HepG2 (cell line): ENCODE data around the gene HEY2. TPM values are rescaled to one million over a fixed set of nuclear protein-coding genes. Genes with fewer than 3 reads are reported as not detected.

Source experiments
- DR1 ChIP-seq: sonication (generic); formaldehyde crosslinking; IDR thresholded peaks from 2 replicates; pipeline ENCODE4 v1.8.0; 2021; ENCODE audit warnings: mild to moderate bottlenecking, missing genetic modification reagents, inconsistent platforms
- ETV5 ChIP-seq: IDR thresholded peaks from 2 replicates; pipeline ENCODE4 v1.6.1; 2018; ENCODE audit warnings: missing biosample characterization, missing genetic modification reagents, inconsistent platforms, borderline replicate concordance
- FOSL2 ChIP-seq: sonication (generic); formaldehyde crosslinking; IDR thresholded peaks from 2 replicates; pipeline ENCODE4 v1.4.0; 2020; ENCODE audit warnings: missing genetic modification reagents
- GTF2F1 ChIP-seq: fragments of 150-350 bp; IDR thresholded peaks from 2 replicates; pipeline ENCODE4 v1.6.1; 2014; ENCODE audit warnings: low read length
- NCOA5 ChIP-seq: sonication (generic); formaldehyde crosslinking; IDR thresholded peaks from 2 replicates; pipeline ENCODE4 v1.4.0; 2020; ENCODE audit warnings: missing genetic modification reagents
- PLRG1 ChIP-seq: fragments of 450-650 bp; conservative IDR thresholded peaks from 2 replicates; pipeline ENCODE4 v1.6.1; 2016
- RFX1 ChIP-seq: fragments of 450-650 bp; IDR thresholded peaks from 2 replicates; pipeline ENCODE4 v1.6.1; 2017
- TARDBP ChIP-seq: sonication (generic); formaldehyde crosslinking; IDR thresholded peaks from 2 replicates; pipeline ENCODE4 v1.8.0; 2022; ENCODE audit warnings: mild to moderate bottlenecking, missing genetic modification reagents
- TBX3 ChIP-seq: fragments of 450-650 bp; IDR thresholded peaks from 2 replicates; pipeline ENCODE4 v1.6.1; 2017; ENCODE audit warnings: antibody characterized with exemption, mild to moderate bottlenecking, inconsistent platforms, borderline replicate concordance
- TCF7L2 ChIP-seq: IDR thresholded peaks from 2 replicates; pipeline ENCODE4 v1.6.1; 2011; ENCODE audit warnings: mild to moderate bottlenecking, low read depth, low read length, moderate library complexity
- ZKSCAN5 ChIP-seq: sonication (generic); formaldehyde crosslinking; IDR thresholded peaks from 2 replicates; pipeline ENCODE4 v1.5.1; 2020; ENCODE audit warnings: mild to moderate bottlenecking, missing genetic modification reagents
- ZNF225 ChIP-seq: sonication (generic); formaldehyde crosslinking; IDR thresholded peaks from 2 replicates; pipeline ENCODE4 v1.4.0; 2020; ENCODE audit warnings: mild to moderate bottlenecking, missing genetic modification reagents
- ZNF75D ChIP-seq: sonication (generic); formaldehyde crosslinking; IDR thresholded peaks from 2 replicates; pipeline ENCODE4 v1.8.1; 2023; ENCODE audit warnings: missing genetic modification reagents, mild to moderate bottlenecking, borderline replicate concordance
- ZSCAN29 ChIP-seq: sonication (generic); formaldehyde crosslinking; conservative IDR thresholded peaks from 2 replicates; pipeline ENCODE4 v1.4.0; 2020; ENCODE audit warnings: mild to moderate bottlenecking, missing genetic modification reagents
- polyA plus RNA-seq, 8 experiments: library from polyadenylated mRNA; depleted of rRNA in 3 of 8; stranded (reverse) in 7 of 8; unstranded in 1 of 8; fragments of >200 nt; fragmentation: Illumina TruSeq in 4 of 8; extraction: Trizol in 4 of 8; gene quantifications; 2 replicates each; pipeline versions ENCODE4 v1.2.1 to v1.2.3, GENCODE V29; 2011 to 2016; ENCODE audit warnings: low read depth in 4 of 8, missing spikeins in 1 of 8, mixed read lengths in 1 of 8; ENCODE audit not compliant: insufficient read depth in 1 of 8
- total RNA-seq, 5 experiments: library from RNA; depleted of rRNA; stranded (reverse); fragments of >200 nt; fragmentation: Illumina TruSeq; extraction: Trizol; gene quantifications; 2 replicates each; pipeline ENCODE4 v1.2.3, GENCODE V29; 2016; ENCODE audit warnings: low read depth in 1 of 5
- TF ChIP-seq, protein P1 (sequence below): IDR thresholded peaks from 2 replicates; pipeline ENCODE4 v1.4.0; 2020; ENCODE audit warnings: mild to moderate bottlenecking, missing genetic modification reagents
- TF ChIP-seq, protein P2 (sequence below): IDR thresholded peaks from 2 replicates; pipeline ENCODE4 v1.6.1; 2016; ENCODE audit warnings: missing biosample characterization, missing genetic modification reagents, low read depth
- TF ChIP-seq, protein P3 (sequence below): IDR thresholded peaks from 2 replicates; pipeline ENCODE4 v1.6.1; 2012; ENCODE audit warnings: low read length, improper control_type of control experiment
- TF ChIP-seq, protein P4 (sequence below): sonication (generic); formaldehyde crosslinking; IDR thresholded peaks from 2 replicates; pipeline ENCODE4 v1.4.0; 2020; ENCODE audit warnings: missing genetic modification reagents, mild to moderate bottlenecking, borderline replicate concordance

The HEY2 gene
- total and polyA plus RNA-seq, 2 of the 13 experiments (the other 11 are each of a cell fraction or from before 2014, with no cell fraction given): 0.04 TPM

DNA sequence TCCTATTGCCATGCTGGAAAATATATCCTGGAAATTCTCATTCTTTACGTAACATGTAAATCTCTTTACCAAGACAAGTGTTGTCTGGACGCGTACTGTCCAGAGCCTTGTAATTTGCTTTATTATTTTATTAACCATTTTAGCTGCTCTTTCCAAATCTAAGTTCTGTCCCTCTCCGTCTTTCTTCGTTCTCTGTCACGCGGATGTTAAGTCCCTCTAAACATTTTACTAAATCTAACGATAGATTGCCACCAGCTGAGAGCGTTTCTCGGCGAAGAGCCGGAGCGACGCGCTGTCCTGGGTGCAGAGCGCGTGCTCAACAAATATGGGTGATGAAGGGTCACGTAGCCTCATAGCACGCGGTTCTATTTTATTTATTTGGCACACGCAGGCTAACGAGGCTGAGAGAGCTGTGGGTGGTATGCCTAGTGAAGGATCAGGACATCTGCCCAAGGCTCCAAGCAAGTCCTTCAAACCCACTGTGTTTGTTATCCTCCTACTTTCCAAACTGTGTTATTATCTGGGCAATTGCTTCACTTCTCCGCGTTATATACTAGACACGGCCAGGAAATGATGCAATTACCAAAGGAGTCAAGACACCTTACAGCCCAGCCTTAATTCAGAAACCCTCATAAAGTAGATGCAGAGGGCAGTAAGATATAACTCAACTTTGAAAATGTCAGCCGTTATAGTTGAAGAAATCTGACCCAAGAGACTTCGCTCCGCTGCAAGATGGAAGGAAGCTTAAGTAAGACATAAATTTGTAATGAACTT is 31.3 kb downstream of the HEY2 start (continued):
- TF ChIP-seq, protein P1, sequence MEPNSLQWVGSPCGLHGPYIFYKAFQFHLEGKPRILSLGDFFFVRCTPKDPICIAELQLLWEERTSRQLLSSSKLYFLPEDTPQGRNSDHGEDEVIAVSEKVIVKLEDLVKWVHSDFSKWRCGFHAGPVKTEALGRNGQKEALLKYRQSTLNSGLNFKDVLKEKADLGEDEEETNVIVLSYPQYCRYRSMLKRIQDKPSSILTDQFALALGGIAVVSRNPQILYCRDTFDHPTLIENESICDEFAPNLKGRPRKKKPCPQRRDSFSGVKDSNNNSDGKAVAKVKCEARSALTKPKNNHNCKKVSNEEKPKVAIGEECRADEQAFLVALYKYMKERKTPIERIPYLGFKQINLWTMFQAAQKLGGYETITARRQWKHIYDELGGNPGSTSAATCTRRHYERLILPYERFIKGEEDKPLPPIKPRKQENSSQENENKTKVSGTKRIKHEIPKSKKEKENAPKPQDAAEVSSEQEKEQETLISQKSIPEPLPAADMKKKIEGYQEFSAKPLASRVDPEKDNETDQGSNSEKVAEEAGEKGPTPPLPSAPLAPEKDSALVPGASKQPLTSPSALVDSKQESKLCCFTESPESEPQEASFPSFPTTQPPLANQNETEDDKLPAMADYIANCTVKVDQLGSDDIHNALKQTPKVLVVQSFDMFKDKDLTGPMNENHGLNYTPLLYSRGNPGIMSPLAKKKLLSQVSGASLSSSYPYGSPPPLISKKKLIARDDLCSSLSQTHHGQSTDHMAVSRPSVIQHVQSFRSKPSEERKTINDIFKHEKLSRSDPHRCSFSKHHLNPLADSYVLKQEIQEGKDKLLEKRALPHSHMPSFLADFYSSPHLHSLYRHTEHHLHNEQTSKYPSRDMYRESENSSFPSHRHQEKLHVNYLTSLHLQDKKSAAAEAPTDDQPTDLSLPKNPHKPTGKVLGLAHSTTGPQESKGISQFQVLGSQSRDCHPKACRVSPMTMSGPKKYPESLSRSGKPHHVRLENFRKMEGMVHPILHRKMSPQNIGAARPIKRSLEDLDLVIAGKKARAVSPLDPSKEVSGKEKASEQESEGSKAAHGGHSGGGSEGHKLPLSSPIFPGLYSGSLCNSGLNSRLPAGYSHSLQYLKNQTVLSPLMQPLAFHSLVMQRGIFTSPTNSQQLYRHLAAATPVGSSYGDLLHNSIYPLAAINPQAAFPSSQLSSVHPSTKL (CRISPR knock-in tag): no peak; the same call in 1 of the 2 replicates
- TF ChIP-seq DR1 (CRISPR knock-in tag) (no peak), TCF7L2 (no peak), RFX1 (no peak), ZKSCAN5 (CRISPR knock-in tag) (no peak), FOSL2 (CRISPR knock-in tag) (no peak; the same call in 1 of the 2 replicates), ZNF75D (CRISPR knock-in tag) (no peak), NCOA5 (CRISPR knock-in tag) (no peak), ZNF225 (CRISPR knock-in tag) (peak; percentile 88; the same call in 1 of the 2 replicates), PLRG1 (no peak), ETV5 (CRISPR knock-in tag) (no peak; the same call in 1 of the 2 replicates), GTF2F1 (no peak), TBX3 (no peak), TARDBP (CRISPR knock-in tag) (no peak), ZSCAN29 (no peak; the same call in 1 of the 2 replicates)
- TF ChIP-seq, protein P2, sequence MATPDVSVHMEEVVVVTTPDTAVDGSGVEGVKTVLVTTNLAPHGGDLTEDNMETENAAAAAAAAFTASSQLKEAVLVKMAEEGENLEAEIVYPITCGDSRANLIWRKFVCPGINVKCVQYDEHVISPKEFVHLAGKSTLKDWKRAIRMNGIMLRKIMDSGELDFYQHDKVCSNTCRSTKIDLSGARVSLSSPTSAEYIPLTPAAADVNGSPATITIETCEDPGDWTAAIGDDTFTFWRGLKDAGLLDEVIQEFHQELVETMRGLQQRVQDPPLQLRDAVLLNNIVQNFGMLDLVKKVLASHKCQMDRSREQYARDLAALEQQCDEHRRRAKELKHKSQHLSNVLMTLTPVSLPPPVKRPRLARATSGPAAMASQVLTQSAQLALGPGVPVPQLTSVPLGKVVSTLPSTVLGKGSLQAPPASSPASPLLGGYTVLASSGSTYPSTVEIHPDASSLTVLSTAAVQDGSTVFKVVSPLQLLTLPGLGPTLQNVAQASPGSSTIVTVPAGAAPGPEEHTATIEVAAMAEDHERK: no peak
- TF ChIP-seq, protein P3, sequence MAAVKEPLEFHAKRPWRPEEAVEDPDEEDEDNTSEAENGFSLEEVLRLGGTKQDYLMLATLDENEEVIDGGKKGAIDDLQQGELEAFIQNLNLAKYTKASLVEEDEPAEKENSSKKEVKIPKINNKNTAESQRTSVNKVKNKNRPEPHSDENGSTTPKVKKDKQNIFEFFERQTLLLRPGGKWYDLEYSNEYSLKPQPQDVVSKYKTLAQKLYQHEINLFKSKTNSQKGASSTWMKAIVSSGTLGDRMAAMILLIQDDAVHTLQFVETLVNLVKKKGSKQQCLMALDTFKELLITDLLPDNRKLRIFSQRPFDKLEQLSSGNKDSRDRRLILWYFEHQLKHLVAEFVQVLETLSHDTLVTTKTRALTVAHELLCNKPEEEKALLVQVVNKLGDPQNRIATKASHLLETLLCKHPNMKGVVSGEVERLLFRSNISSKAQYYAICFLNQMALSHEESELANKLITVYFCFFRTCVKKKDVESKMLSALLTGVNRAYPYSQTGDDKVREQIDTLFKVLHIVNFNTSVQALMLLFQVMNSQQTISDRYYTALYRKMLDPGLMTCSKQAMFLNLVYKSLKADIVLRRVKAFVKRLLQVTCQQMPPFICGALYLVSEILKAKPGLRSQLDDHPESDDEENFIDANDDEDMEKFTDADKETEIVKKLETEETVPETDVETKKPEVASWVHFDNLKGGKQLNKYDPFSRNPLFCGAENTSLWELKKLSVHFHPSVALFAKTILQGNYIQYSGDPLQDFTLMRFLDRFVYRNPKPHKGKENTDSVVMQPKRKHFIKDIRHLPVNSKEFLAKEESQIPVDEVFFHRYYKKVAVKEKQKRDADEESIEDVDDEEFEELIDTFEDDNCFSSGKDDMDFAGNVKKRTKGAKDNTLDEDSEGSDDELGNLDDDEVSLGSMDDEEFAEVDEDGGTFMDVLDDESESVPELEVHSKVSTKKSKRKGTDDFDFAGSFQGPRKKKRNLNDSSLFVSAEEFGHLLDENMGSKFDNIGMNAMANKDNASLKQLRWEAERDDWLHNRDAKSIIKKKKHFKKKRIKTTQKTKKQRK: no peak
- TF ChIP-seq, protein P4, sequence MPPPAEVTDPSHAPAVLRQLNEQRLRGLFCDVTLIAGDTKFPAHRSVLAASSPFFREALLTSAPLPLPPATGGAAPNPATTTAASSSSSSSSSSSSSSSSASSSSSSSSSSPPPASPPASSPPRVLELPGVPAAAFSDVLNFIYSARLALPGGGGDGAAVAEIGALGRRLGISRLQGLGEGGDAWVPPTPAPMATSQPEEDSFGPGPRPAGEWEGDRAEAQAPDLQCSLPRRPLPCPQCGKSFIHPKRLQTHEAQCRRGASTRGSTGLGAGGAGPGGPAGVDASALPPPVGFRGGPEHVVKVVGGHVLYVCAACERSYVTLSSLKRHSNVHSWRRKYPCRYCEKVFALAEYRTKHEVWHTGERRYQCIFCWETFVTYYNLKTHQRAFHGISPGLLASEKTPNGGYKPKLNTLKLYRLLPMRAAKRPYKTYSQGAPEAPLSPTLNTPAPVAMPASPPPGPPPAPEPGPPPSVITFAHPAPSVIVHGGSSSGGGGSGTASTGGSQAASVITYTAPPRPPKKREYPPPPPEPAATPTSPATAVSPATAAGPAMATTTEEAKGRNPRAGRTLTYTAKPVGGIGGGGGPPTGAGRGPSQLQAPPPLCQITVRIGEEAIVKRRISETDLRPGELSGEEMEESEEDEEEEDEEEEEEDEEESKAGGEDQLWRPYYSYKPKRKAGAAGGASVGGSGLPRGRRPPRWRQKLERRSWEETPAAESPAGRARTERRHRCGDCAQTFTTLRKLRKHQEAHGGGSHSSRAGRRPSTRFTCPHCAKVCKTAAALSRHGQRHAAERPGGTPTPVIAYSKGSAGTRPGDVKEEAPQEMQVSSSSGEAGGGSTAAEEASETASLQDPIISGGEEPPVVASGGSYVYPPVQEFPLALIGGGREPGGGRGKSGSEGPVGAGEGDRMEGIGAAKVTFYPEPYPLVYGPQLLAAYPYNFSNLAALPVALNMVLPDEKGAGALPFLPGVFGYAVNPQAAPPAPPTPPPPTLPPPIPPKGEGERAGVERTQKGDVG (CRISPR knock-in tag): no peak
